ENCODE measurements around the gene FGFBP2. TPM values are rescaled to one million over a fixed set of nuclear protein-coding genes. Genes with fewer than 3 reads are reported as not detected.

Gene FGFBP2
- polyA plus RNA-seq, 1 experiment, result not detected

DNA sequence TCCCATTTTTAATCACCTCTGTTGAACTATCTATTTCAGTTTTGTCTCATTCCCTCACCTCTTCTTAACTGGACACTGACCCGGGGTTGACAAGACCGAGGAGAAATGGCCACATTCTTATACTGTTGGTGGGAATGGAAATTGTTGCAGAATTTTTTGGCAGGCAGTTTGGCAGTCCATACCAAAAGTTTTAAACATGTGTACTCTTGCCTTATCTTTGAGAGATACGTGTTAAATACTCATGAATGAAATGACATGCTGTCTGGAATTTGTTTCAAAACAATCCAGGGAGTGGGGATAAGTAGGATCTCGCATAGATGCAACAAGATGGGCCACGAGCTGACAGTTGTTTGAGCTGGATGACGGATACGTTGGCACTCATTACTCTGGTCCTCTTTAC is 36.5 kb downstream of the FGFBP2 start:
- ChIA-PET CTCF (interaction anchor here (1.0 to 1.3 kb wide), 3 partner anchors 9 to 44 kb away, joined by 3 to 4 read pairs (median 3); no protein-coding TSS in a partner anchor), POLR2A (no interaction called here)
- Histone ChIP-seq H3K27me3 (ENCODE audit: control insufficient read depth, insufficient read depth, low read length) (peaks cover 13% of the 10 kb centered on the region), H3K36me3 (ENCODE audit: control insufficient read depth, insufficient read depth, low read length) (no peaks in the 10 kb centered on the region), H3K4me3 (ENCODE audit: low read depth, low read length) (no peak overlapping the region)
- TF ChIP-seq, protein P1, sequence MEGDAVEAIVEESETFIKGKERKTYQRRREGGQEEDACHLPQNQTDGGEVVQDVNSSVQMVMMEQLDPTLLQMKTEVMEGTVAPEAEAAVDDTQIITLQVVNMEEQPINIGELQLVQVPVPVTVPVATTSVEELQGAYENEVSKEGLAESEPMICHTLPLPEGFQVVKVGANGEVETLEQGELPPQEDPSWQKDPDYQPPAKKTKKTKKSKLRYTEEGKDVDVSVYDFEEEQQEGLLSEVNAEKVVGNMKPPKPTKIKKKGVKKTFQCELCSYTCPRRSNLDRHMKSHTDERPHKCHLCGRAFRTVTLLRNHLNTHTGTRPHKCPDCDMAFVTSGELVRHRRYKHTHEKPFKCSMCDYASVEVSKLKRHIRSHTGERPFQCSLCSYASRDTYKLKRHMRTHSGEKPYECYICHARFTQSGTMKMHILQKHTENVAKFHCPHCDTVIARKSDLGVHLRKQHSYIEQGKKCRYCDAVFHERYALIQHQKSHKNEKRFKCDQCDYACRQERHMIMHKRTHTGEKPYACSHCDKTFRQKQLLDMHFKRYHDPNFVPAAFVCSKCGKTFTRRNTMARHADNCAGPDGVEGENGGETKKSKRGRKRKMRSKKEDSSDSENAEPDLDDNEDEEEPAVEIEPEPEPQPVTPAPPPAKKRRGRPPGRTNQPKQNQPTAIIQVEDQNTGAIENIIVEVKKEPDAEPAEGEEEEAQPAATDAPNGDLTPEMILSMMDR (IDR thresholded peaks at IDR 0.05; ENCODE audit: insufficient read depth, low read depth, low read length), result no peak
- no peak for DNase-seq (ENCODE audit: low read depth)

DNA sequence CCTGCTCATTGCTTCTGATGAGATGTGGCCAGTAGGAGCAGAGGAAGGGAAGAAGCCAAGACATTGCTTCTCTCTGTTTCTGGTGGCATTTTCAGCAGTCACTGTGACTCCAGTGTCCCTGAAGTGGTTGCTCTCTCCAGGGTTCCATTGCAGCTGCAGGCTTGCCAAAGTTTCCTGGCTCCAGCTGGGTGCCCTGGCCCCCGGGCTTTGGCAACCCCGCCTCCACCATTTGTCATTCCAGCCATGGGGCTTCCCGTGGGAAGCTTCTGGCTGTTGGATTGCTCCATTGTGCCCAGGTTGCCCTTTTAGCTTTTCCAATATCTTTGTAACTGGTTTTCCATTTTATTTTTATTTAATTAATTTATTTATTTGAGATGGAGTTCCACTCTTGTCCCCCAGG is 37.1 kb downstream of the FGFBP2 start:
- Histone ChIP-seq H3K27me3 (ENCODE audit: control insufficient read depth, insufficient read depth, low read length) (peaks cover 13% of the 10 kb centered on the region), H3K4me3 (ENCODE audit: low read depth, low read length) (no peak overlapping the region), H3K36me3 (ENCODE audit: control insufficient read depth, insufficient read depth, low read length) (no peaks in the 10 kb centered on the region)
- POLR2A ChIA-PET, result no interaction called here
- CTCF ChIA-PET, result interaction anchor here (1.0 to 5.6 kb wide), 6 partner anchors 8 to 44 kb away, joined by 3 to 28 read pairs (median 3); no protein-coding TSS in a partner anchor
- TF ChIP-seq, protein P1 (IDR thresholded peaks at IDR 0.05; ENCODE audit: insufficient read depth, low read depth, low read length), result no peak
- no peak for DNase-seq (ENCODE audit: low read depth)

DNA sequence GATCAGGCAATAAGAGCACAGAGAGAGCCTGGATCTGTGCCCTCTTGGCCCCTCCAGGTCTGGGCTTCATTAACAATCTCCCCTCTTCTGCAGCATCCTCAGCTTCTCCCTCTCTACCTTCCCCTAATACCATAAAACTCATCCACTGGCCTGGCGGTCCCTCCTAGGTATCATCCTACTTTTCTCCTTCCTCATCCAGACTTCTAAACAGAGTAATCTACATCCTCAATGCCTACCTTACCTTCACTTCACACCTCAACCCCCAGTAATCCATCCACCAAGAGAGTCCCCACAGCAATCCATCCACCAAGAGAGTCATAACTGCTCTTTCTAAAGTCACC is 41.4 kb downstream of the FGFBP2 start:
- POLR2A ChIA-PET, result no interaction called here
- TF ChIP-seq, protein P1 (IDR thresholded peaks at IDR 0.05; ENCODE audit: insufficient read depth, low read depth, low read length), result no peak
- Histone ChIP-seq H3K27me3 (ENCODE audit: control insufficient read depth, insufficient read depth, low read length) (no peaks in the 10 kb centered on the region), H3K36me3 (ENCODE audit: control insufficient read depth, insufficient read depth, low read length) (no peaks in the 10 kb centered on the region), H3K4me3 (ENCODE audit: low read depth, low read length) (no peak overlapping the region)
- DNase-seq (ENCODE audit: low read depth), result no peak
- CTCF ChIA-PET, result interaction anchor here (1.7 to 5.6 kb wide), 2 partner anchors 35 to 39 kb away, joined by 12 to 28 read pairs; no protein-coding TSS in a partner anchor

DNA sequence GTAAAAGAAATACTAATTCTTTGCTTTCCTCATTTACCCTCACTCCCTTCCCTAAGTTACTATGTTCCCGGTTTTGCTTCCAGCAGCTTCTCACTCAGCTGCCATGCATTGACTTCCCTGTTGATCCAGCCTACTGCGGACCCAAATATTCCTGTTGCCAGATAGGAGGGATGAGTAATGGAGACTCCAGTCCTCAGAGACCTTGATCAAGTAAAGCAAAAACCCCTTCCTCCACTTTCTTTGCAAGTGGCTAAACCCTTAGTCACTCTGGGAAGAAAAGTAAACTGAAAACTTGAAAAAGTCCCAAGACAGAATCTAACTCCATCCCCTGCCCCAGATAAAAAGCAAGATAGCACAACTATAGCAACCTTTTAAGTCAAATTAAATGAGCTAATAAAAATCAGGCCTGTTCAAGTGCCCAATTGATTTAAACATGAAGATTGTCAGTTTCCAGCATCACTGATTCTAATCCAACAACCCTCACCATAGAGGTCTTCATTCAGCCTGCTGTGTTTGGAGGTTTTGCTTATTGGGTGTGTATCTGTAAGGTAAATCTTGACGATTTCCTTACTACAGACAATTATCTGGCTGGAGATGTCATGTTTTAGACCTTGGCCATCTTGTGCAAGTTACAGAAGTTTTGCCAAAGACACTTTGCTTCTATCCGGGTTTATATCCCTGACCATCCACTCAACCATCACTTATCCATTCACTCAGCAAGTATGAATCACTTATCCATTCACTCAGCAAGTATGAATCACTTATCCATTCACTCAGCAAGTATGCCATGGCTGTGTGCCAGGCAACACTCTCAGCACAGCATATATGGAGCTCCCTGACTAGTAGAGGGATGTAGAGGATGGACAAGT is 42.0 kb downstream of the FGFBP2 start:
- ChIA-PET POLR2A (no interaction called here), CTCF (interaction anchor here (1.7 to 5.6 kb wide), 2 partner anchors 35 to 39 kb away, joined by 12 to 28 read pairs; no protein-coding TSS in a partner anchor)
- Histone ChIP-seq H3K4me3 (ENCODE audit: low read depth, low read length) (no peak overlapping the region), H3K27me3 (ENCODE audit: control insufficient read depth, insufficient read depth, low read length) (no peaks in the 10 kb centered on the region), H3K36me3 (ENCODE audit: control insufficient read depth, insufficient read depth, low read length) (no peaks in the 10 kb centered on the region)
- TF ChIP-seq, protein P1 (IDR thresholded peaks at IDR 0.05; ENCODE audit: insufficient read depth, low read depth, low read length), result no peak
- DNase-seq (ENCODE audit: low read depth), result peak; percentile 79

DNA sequence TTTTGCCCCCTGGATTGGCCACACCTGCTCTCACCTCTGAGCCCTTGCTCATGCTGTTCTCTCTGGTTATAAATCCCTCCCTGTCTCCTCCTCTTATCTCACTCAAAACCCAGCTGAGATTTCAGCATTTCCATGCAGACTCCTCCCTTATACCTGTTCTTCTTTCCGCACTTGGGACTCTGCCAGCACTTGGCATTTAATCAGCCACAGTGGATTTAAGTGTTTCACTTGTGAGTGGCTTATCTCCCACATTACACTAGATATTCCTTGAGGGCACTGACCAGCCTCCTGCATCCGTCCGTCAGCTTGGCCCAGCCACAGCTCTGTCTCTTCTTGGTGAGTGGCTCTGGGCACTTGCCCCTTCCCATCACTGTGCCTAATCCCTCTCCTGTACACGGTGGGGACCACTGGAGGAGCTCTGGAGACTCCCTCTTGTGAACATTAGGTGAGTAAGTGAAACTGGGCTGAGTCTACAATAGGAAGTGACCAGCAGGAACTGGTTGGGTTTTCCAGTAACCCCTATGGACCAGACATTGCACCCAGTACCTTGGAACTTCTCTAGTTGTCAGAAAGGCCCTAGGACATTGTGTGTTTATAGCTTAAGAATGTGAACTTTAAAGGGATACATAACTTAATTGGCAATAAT is 44.4 kb downstream of the FGFBP2 start:
- ChIA-PET CTCF (interaction anchor here (0.8 to 1.8 kb wide), 6 partner anchors 9 to 113 kb away, joined by 3 to 5 read pairs (median 4); no protein-coding TSS in a partner anchor), POLR2A (no interaction called here)
- TF ChIP-seq, protein P1 (IDR thresholded peaks at IDR 0.05; ENCODE audit: insufficient read depth, low read depth, low read length), result no peak
- DNase-seq (ENCODE audit: low read depth), result no peak
- Histone ChIP-seq H3K36me3 (ENCODE audit: control insufficient read depth, insufficient read depth, low read length) (no peaks in the 10 kb centered on the region), H3K27me3 (ENCODE audit: control insufficient read depth, insufficient read depth, low read length) (no peaks in the 10 kb centered on the region), H3K4me3 (ENCODE audit: low read depth, low read length) (no peak overlapping the region)
